Stimulated activated CD8-positive, alpha-beta memory T cell treated with anti-CD3 and anti-CD28 coated beads, Interleukin-12 subunit alpha, Interleukin-12 subunit beta, amount 100 ng/mL, for 4 hours (primary cell): Measurements from ENCODE around the gene DNAJC11.
"Not testable (repeated sequence)": the region's sequence is repeated elsewhere in the genome, so short reads cannot be mapped to it uniquely, and the experiment has no call there.

ENCODE experiments used
- DNase-seq: peaks from one replicate; pipeline ENCODE4 v3.0.0-alpha.2; 2020; ENCODE audit warnings: low read depth

The DNAJC11 gene

DNA sequence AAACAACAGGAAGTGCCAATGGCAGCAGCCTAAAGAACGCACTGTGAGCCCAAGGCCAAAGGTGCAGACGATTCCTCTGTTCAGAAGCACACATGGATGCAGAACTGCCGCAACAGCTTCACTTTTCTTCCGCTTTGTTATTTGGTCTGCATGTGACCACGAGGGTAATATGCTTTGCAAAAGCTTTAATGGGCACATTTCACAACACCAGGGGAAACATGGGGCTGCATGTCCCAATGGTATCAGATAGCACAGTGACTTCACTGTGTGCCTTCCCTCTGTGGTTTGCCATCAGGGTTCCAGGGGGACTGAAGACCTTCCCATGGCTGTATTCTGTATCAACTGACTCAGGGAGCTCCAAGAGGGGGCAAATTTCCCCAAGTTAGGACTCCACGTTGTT lies 48.6 kb downstream of the DNAJC11 start:
- DNase-seq, result no peak

DNA sequence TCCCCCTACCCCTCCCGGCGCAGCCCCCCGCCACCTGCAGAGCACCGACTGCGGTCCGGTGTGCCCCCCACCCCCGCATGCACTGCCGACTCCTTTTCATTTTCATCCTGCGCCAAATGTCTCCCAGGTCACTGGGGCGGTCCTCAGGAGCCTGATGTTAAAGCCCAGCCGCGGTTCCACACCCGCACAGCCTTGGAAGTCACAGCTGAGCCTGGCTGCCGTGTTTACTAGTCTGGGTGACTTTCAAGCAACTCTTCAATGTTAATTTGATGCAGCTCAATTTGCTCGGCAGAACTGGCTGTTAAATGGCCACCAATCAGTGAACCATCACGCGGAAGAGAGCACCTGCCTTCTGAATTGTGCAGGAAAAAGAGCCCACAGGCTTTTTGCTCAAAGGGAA lies 49.7 kb downstream of the DNAJC11 start:
- no peak for DNase-seq

DNA sequence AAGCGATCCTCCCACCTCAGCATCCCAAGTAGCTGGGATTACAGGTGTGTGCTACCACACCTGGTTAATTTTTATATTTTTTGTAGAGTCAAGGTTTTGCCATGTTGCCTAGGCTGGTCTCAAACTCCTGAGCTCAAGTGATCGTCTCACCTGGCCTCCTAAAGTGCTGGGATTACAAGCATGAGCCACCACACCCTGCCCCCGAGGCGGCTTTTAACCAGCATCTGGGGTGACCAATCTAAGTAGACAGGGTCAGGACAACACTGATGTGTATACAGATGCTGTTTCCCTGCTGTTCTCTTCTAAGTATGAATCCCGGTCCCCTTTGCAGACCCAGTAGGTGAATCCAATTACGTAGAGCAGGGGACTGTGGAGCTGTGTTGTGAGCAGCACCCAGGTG lies 53.1 kb downstream of the DNAJC11 start:
- no peak for DNase-seq

DNA sequence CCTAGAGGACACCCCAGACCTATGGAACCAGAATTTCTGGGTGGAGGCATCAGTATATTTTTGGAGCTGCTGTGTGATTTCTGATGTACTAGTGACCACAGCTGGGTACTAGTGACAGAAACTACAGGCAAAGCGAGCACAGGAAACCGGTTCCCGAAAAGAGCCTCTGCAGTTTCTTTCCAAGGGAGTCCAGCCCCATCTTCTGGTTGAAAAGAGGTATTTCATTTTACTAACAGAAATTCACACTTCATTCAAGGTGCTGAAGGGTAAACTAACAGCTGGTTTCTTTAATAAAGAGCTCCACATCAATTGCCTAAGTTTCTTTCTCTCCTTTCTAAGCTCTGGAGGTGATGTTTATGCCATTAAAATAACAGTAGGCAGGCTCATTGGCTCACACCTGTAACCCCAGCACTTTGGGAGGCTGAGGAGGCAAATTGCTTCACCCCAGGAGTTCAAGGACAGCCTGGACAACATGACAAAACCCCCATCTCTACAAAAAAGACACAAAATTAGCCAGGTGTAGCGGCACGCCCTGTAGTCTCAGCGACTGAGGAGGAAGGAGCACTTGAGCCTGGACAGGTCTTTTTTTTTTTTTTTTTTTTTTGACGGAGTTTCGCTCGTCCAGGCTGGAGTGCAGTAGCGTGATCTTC lies 55.0 kb downstream of the DNAJC11 start:
- no peak for DNase-seq

DNA sequence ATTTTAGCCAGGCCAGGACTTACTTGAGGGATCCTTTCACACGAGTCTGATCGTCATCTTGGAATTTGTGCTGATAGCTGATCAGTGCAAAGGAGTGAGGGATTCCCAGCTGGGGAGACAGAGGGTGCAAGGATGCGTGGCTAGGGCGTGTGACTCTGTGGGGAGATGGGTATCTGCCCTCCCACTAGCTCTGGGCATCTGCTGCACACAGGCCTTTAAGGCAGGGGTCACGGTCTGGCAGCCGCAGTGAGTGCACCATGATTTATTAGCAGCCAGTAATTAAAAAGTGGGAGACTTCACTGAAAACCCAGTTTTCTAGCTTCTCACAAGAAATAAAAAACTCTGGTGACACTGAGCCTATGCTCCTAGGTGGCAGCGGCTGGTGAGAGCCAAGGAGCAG lies 56.6 kb downstream of the DNAJC11 start:
- DNase-seq, result no peak

DNA sequence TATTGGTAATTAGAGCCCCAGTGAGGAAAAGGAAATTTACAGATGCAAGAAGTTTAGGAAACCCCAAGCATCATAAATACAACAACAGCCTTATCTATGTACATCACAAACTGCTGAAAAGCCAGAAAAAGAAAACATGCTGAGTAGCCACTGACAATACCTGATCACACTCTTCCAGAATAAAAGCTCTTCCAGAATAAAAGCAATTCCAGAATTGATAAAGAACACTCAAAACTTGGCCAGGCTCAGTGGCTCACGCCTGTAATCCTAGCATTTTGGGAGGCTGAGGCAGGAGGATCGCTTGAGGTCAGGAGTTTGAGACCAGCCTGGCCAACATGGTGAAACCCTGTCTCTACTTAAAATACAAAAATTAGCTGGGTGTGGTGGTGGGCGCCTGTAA lies 60.7 kb downstream of the DNAJC11 start:
- not testable (repeated sequence) for DNase-seq

DNA sequence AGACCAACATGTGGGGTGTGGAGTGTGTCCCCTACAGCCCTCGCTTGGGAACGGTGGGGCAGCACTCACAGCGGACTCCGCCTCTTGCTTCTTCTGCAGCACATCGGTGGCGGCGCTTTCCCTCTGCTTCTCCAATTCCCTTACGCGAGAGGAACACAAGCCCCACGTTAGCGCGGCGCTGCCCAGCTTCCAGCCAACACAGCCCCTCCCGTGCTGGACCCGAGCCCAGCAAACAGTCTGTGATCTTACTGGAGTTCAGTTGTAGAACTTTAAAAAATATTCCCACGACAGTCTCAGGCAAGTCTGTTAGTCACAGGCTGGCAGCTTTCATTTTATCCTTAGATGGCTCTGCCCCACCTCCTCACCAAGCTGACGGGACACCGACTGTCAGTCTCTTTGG lies 63.4 kb downstream of the DNAJC11 start:
- DNase-seq, result no peak

DNA sequence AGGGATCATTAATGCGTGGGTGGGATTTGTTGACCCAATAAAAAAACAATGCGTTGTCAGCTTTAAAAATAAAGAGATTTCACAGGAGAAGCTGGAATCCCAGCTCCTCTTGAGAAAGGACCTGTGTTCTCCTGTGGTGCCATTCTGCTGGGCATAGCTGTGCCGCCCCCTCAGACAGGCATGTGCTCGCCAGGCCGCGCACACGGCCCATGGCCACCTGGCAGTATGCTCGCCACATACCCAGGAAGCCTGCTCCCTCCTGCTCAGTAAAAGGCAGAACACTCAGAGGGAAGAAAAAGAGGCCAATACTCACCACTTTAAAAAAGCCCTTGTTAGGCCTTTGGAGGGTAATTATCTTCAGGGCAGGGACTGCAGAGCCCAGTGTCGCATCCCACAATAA lies 63.8 kb downstream of the DNAJC11 start:
- no peak for DNase-seq

DNA sequence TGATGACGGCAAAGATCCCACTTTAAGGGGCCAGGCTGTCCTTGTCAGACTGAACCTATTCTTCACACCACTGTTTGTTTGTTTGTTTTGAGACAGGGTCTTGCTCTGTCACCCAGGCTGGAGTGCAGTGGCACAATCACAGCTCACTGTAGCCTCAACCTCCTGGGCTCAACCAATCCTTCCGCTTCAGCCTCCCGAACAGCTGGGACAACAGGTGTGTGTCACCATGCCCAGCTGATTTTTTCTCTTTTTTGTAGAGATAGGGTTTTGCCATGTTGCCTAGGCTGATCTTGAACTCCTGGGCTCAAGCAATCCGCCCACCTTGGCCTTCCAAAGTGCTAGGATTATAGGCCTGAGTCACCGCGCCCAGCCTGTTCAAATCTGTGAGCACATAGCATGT lies 64.8 kb downstream of the DNAJC11 start:
- DNase-seq, result not testable (repeated sequence)

DNA sequence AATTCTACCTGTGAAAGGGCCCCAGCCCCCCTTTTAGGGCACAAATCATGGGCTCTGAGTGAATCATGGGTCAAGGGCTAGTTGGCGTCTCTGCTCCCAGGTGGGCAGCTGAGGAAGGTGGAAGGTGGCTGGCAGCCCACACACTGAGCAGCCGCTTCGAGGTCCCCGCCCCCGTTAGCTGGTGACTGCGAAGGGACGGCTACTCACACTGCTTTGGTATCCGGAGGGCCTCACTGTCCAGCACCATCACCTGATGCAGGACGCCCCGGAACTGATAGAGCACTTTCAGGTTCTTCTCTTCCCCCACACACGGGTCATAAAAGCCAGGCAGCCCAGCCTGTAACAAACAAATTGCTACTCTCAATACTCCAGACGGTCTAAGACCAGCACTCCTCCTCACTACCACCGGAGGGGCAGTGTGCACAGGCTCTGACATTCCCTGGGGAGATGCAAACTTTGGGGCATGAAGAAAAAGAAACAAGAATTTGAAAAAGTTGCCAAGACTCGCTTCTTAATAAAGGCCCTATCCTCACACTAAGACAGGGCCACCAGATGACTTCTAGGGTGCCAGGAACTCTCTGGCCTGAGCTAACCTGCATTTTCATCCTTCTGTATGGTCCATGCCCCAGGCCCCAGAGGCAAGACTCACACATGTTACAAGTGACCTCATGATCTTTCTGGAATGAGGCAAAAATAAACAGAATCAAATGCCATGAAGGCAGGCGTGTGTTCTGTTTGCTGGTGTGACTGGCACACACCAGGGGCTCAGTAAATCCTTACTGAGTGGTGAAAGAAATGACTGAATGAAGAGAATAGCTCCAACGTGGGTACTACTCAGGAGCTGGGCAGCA lies 65.5 kb downstream of the DNAJC11 start:
- no peak for DNase-seq

DNA sequence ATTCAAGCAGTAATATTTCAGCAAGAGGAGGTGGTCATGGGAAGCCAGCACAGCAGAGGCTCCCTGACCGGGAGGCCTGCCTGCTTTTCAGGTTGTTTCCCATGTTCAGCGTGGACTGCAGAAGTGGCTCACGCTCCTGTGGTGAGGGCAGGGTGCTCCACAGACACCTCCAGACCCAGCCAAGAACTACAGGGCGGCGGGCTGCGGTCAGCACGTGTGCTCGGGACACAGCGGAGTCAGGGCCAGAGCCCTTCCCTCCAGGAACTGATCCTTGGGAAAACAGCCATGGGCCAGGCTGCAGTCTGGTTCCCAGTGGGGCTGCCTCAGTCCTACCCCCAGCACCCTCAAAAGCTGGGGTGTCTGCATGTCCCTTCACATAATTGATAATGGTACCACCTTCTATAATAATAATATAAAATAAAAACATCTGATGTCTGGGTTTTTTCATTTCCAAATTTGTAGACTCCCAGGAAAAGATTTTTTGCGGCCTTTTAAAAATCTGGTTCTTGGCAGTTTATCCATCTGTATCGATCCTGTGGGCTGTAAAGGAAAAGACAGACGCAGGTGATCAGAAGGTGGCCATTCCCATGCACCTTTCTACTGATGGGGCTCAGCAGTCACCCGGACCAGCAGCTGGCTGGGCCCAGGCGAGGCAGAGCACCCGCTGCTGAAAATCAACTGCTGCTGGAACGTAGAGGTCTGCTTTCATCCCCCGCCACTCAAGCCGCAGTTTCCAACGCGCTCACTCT lies 66.3 kb downstream of the DNAJC11 start:
- no peak for DNase-seq

DNA sequence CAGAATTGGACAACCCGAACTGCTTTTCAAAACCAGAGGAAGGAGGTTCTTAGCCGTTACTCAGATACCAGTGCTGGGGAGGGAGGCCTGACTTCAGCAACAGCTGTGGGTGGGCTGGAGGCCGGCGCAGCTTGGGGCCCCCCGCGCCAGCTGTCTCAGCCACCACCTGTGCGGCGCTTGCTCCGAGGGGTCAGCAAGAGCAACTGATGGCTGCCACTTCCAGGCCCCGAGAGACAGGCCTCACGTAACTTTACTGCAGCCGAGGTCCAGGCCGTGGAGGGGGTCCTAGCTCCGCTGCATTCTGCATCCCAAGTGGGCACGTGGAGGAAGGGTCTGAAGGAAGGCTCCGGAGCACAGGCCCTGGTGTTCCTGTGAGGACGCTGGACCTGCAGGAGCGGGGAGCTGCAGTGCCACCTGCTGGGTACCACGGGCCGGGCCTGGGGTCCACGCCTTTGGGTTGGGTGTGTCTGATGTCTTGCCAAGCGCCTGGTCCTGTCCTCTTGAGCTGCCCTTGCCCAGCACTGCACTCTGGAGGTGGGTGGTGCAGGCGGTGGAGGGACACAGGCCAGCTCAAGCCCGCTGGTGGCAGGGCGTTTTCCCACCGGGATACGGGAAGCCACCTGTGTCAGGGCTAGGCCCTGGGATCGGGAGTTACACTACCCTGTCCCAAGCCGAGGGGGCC lies 67.1 kb downstream of the DNAJC11 start:
- DNase-seq, result peak; percentile 14

DNA sequence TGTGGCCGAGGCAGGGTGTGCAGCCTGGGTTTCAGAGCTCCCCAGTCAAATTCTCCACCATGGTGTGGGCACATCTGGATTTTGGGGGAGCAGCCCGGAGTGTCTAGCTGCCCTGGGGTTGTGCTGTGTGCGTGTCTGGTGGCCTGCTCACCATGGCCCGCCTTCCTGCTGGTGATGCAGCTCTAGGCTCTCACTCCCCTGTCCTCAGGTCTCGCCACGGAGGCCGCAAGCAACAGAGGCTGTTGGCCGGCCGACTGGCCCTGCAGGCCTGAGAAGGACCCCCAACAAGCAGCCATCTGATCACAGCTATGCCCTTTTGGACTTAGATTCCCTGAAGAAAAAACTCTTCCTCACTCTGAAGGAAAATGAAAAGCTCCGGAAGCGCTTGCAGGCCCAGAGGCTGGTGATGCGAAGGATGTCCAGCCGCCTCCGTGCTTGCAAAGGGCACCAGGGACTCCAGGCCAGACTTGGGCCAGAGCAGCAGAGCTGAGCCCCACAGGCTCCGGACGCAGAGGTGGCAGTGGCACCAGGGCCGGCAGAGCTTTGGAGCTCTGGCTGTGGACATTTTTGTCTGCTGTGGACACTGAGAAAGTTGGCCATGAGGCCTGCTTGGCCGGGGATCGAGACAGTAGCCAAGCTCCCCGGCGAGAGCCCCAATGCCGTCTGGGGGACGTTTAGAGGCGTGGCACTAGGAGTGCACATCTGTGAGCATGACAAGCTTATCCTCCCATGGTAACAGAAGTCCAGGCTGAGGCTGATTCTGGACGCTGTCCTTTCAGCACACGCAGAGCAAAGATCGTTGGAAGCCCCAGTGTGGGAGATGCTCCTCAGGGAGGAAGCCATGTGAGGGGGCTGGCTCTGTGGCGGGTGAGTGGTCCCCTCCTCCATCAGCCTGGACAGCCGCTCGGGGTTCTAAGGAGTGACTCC lies 68.8 kb downstream of the DNAJC11 start:
- no peak for DNase-seq

DNA sequence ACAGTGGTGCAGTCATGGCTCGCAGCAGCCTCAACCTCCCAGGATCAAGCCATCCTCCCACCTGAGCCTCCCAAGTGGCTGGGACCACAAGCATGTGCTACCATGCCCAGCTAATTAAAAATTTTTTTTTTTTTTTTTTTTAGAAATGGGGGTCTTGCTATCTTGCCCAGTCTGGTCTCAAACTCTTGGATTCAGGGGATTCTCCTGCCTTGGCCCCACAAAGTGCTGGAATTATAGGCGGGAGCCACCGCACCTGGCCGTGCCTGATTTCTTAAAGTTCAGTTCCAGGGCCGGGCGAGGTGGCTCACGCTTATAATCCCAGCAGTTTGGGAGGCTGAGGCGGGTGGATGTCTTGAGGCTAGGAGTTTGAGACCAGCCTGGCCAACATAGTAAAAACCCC lies 70.6 kb downstream of the DNAJC11 start:
- DNase-seq, result no peak

DNA sequence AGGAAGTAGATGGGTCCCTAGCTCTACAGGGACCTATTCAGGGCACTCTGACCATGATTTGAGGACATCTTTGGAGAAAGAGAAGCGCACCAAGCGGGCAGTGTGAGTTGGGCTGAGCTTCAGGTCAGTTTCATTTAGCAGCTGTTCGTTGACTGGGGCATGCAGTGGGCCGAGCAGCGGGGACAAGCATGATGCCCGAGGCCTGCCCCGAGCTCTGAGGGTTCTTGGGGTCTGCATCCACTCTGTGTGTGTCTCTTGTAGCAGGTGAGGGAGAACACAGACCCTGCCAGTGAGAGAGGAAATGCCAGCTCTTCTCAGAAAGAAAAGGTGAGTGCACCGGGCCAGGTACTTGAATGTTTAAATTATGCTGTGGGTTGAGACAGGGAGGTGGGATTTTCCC lies 71.6 kb downstream of the DNAJC11 start:
- no peak for DNase-seq

DNA sequence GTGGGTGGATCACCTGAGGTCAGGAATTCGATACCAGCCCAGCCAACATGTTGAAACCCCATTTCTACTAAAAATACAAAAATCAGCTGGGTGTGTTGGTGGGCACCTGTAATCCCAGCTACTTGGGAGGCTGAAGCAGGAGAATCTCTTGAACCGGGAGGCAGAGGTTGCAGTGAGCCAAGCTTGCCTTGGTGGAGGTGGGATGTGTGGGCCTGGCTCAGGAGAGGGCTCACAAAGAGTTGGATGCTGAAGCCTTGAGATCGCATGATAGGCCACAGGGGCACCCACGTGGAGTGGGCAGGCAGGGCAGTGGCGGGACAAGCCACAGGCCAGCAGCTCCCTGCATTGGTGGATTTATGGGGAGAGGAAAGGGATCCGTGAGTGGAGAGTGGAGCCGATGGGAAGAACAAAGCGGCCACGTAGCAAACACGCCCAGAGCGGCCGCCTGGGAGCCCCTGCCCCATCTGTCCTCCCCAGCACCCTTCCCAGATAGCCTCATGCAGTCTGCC lies 72.6 kb downstream of the DNAJC11 start:
- no peak for DNase-seq

DNA sequence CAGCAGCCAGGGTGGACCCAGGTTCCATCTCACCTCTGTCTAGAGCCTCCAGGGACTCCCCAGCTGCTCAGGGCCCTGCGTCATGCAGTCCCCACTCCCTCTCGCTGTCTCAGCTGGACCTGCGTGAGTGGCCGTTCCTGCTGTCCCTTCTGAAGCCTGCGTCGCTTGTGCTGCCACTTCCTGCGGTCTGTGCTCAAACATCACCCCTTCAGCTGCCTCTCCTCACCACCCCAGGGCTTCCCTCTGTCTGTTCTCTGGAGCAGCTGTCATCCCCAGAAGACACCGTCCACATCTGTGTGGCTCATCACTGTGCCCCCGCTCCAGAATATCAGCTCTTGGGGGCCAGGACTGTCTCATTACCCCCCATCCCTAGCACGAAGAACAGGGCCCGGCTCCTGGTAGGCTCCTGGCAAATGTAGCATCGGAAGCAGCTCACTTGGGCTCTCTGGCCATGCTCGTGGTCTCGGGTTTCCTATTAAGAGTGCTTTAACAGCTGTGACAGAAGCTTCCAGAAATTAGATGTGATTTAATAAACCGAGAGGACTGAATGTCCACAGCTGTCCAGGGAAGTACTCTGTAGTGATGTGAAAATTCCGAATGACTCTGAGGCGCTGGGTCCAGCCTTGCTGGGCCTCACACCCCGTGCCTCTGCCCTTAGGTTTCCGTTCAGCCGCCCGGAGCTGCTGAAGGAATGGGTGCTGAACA lies 73.6 kb downstream of the DNAJC11 start:
- no peak for DNase-seq

DNA sequence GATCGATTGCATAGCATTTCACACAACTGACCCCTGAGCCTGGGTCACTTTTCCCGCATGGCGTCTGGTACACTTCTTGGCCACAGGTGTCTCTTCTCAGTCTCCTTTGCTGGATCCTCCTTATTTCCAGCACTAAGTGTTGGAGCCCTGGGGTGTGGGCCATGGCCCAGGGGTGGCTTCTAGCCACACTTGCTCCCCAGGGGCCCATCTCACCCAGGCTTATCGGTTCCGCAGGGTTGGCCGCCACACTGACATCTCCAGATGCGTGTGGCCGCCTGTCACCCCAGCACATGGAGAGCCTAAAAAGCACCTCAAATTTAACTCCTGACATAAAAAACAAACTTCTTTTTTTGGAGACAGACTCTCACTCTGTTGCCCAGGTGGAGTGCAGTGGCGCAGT lies 74.6 kb downstream of the DNAJC11 start:
- DNase-seq, result no peak

DNA sequence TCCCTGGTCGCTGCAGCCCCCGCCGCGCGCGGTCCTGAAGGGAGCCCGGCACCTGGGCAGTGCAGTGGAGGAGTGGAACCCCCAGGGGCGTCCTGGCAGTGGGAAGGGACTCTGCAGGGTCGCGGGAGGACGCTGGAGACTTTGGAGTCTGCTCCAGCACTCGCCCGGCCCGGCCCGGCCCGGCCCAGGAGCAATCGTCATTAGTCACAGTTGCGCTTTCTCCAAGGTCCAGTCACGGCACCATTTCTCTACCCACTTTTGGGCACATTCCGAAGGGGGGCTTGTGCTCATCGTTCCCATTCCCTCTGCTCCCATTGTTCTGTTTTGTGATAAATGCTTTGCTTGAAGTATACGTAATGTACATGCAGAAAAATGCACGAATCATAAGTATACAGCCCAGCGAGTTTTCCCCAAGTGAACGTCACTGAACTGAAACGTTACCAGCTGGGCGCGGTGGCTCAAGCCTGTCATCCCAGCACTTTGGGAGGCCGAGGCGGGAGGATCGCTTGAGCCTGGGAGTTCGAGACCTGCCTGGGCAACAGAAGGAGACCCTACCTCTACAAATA lies 75.9 kb downstream of the DNAJC11 start:
- no peak for DNase-seq
